ENCODE results near the gene AKAP12. TPM values are rescaled to one million over a fixed set of nuclear protein-coding genes. Genes with fewer than 3 reads are reported as not detected.

The AKAP12 gene, protein sequence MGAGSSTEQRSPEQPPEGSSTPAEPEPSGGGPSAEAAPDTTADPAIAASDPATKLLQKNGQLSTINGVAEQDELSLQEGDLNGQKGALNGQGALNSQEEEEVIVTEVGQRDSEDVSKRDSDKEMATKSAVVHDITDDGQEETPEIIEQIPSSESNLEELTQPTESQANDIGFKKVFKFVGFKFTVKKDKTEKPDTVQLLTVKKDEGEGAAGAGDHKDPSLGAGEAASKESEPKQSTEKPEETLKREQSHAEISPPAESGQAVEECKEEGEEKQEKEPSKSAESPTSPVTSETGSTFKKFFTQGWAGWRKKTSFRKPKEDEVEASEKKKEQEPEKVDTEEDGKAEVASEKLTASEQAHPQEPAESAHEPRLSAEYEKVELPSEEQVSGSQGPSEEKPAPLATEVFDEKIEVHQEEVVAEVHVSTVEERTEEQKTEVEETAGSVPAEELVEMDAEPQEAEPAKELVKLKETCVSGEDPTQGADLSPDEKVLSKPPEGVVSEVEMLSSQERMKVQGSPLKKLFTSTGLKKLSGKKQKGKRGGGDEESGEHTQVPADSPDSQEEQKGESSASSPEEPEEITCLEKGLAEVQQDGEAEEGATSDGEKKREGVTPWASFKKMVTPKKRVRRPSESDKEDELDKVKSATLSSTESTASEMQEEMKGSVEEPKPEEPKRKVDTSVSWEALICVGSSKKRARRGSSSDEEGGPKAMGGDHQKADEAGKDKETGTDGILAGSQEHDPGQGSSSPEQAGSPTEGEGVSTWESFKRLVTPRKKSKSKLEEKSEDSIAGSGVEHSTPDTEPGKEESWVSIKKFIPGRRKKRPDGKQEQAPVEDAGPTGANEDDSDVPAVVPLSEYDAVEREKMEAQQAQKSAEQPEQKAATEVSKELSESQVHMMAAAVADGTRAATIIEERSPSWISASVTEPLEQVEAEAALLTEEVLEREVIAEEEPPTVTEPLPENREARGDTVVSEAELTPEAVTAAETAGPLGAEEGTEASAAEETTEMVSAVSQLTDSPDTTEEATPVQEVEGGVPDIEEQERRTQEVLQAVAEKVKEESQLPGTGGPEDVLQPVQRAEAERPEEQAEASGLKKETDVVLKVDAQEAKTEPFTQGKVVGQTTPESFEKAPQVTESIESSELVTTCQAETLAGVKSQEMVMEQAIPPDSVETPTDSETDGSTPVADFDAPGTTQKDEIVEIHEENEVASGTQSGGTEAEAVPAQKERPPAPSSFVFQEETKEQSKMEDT (N-terminal part only)
- 30.6 and 30.9 TPM in 2 replicates for total RNA-seq

DNA sequence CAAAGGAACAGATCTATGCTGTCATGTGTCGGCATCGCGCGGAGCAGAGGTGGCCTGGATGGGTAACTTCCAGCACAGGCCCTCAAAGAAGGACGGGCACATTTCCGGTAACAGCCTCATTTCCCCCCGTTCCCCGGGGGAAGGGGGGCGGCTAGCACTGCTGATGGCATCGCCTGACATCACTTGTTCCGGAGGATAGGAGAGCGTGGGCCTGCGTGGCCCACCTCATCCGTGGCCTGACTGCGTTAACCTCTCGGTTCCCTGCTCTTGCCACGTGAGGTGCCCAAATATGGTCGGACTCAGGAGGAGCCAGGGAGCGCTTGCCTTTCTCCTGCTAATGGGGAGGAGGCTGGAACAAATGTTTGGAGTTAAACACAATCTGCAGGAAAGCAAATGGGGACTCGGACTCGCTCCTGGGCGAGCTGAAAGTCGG is at the start of gene AKAP12:
AKAP12 (plus strand) TSS at position 365 of the 433 bp plus-strand sequence. CDS start 596 bp downstream, outside the sequence.

DNA sequence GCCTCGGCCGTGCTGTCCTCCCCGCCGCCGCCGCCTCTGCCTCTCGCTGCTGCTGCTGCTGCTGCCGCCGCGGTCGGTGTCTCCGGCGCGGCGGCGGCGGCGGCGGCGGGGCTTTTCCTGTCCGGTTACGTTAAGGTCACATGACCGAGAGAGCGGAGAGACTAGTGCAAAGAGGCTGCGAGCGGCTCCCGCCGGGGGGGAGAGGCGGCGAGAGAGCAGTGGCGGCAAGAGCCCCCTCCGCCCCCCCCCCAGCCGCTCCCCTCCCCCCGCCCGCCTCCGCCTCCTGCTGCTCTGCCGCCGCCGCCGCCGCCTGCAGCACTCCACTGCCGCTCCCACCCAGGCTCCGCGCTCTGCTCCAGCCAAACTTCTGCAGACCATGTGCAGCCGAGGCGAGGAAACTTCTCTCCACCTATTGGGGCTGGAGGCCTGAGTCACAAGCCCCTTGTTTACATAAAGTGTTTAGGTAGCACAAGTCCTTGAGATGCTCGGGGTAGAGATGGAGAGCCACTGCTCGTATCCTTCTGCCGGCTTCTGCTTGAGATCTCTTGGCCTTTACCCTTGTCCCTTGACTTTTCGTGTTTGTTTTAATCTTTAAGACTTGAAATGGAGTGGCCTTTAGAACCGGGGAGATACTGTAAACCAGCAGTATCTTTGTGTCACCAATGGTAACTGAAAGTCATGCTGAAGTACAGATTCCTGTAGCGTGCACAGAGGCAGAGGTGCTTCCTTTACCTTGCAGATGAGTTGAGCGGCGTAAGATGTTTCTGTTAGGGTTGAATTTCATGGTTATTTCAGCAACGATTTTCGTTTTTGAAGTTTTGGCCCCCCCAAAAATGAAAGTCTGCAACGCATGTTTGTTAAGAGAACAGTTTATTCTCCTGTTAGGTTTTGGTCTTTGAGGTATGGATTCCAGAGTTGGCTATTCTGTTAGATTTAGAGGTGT is 152.0 kb downstream of the AKAP12 start, which contains the start of gene ZBTB2:
ZBTB2 (minus strand) TSS at position 89 of the 943 bp plus-strand sequence. CDS start 17,922 bp downstream, outside the sequence.

Other genes starting within 250 kb of the AKAP12 start
- 6.6 and 8.4 TPM in 2 replicates for gene ZBTB2, start 151.6 kb downstream of the AKAP12 start, total RNA-seq
- gene RMND1, start 212.2 kb downstream of the AKAP12 start, total RNA-seq, result 19.6 and 25.1 TPM in 2 replicates

Measured in cardiac ventricle fibroblast (primary cell).